ENCODE measurements around the gene TMX4.
"Not testable (repeated sequence)": the region's sequence is repeated elsewhere in the genome, so short reads cannot be mapped to it uniquely, and the experiment has no call there.

Gene TMX4

DNA sequence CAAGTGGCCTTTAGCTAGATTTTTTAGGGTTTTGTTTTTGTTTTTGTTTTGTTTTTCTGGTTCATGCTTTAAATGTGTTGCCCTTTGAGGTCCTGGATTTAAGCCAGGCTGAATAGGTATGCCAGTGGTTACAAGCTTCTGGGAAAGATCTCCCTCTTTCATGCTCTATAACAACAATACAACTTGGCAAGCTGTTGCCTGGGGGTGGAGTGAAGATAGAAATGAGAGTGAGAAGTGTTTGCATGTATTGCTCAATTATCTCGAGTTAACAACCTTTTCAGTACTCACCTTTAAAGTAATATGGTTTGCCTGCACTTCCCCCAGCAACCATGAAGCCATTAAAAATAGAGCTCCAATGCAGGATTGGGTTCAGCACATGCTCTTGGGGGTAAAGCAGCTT, 60.1 kb downstream of the TMX4 start:
- no peak for DNase-seq

- DNase-seq, result not testable (repeated sequence)
Observed at GRCh38 chr20:7956561-7956960, 63.0 kb downstream of the TMX4 start.

- DNase-seq, result no peak
Observed at GRCh38 chr20:7950387-7950786, 69.2 kb downstream of the TMX4 start.

DNA sequence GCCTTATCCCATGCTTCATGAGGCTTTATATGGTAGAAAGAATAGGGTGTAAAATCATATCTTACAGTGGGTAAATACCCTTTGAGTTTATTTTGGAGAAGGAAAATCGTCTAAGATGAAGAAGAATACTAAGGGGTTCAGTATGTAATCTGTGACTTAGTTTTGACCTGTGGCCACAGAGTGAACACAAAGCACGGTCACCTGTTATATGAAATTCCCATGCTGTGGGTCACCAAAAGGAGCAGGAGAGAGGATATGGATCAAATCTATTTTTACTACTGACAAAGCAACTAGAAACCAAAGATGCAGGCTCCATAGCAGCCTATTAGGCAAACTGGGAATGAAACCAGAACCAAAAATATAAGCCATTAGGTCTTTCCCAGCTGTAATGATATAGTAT, 75.7 kb downstream of the TMX4 start:
- no peak for DNase-seq

DNA sequence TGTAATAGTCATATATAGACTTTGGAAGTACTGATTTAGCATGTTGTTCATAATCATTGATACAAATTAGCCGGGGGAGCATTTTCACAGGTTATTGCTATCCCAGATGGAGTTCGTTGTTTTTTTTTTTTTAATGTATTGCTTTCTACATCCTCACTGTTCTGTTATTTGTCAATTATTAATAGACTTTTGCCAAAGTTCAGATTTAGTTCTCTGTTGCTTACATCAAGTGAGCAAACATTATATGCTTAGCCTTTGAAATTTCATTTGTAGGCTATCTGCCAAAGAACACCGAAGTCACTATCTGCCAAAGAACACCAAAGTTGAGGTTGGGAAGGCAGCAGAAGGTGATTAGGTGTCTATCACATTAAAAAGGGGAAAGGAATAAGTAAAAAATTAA, 79.2 kb downstream of the TMX4 start, which contains the start of gene HAO1:
TSS of gene HAO1 (minus strand) at position 118 of the 400 bp plus-strand sequence. CDS start at position 82, 36 bp downstream.
- DNase-seq, result no peak

DNA sequence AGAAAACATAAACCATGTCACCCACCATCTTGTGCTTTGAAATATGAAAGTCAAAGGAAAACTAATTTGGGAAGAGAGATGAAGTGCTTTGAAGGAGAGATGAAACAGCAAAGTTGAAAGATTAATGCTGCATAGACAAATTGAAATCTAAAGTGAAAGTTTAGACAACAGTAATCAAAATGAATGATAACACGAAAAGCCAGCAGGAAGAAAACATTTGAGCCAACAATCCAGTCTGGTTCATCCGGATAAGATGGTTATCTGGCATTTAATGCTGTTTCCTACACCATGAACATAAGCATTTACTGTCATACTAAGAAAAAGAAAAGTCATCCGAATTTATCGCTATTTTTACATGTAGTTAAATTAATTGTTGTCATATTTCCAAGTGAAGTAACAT, 79.9 kb downstream of the TMX4 start:
- no peak for DNase-seq

- no peak for DNase-seq
Observed at GRCh38 chr20:7938058-7938457, 81.5 kb downstream of the TMX4 start.

GRCh38 chr20:7937328-7937727, 82.2 kb downstream of the TMX4 start:
- DNase-seq, result no peak

DNA sequence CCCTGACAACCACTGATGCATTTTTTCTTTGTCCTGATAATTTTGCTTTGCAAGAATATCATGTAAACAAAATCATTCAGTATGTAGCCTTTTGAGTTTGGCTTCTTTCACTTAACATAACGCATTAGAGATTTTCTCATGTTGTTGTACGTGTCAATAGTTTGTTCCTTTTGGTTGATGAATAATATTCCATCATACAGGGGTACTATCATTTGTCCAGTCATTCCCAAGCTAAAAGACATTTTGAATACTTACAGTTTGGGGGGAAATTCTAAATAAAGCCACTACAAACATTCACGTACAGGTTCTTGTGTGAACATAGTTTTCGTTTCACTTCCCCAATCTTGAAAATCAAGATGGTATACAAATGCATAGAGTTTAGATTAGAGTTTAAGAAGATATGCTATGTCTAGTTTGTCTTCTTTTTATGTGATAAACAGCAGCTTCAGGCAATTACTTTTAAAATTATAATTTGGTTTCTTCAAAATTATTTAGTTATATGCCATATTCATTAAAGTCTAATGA, 84.5 kb downstream of the TMX4 start:
- DNase-seq, result no peak

- DNase-seq, result no peak
Observed at GRCh38 chr20:7933346-7933745, 86.2 kb downstream of the TMX4 start.

DNA sequence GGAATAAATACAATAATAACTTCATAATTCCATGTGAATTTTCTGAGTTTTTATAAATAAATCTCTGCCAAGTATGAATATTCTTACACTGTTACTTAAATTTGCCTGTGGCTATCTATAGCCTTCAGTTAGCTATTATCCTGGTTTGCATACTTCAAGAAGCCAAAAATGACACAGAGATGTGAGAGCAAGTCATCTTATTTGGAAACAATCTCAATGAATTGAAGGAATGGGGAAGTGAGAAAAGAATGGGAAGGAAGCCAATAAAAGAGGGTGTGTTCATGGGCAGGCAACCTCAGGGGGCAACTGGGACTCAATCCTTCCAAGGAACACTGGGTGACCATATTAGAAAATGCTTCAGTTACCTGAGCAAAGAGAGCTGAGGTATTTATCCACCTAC, 89.2 kb downstream of the TMX4 start:
- DNase-seq, result no peak
